GM21423 (cell line): ENCODE data around the gene BTBD9.

Experiments used
- ATAC-seq: cut with Tn5 transposase; IDR thresholded peaks from one replicate; pipeline ENCODE4 v1.9.1; 2021; ENCODE audit warnings: mild to moderate bottlenecking, moderate library complexity; ENCODE audit not compliant: unreplicated experiment

BTBD9 gene

GRCh38 chr6:38485488-38485887, 154.2 kb downstream of the BTBD9 start:
- ATAC-seq = no peak

GRCh38 chr6:38484656-38485055, 155.1 kb downstream of the BTBD9 start:
- no peak for ATAC-seq

DNA sequence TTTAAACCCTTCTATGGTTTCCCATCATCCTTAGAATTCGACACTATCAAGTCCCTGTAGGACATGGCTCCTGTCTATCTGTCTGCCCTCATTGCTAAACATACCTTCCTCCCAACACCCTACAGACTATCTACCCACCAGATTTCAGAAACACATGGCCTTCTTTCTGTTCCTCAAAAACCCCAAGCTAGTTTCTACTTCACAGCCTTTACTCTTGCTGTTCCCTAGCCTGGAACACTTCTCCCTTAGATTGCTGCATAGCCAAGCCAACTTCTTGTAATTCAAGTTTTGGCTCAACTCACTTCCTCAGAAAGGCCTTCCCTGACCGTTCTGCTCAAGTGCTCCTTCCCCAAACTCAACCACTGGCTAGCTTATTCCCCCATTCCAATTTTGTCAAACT, 156.2 kb downstream of the BTBD9 start:
- ATAC-seq = no peak

DNA sequence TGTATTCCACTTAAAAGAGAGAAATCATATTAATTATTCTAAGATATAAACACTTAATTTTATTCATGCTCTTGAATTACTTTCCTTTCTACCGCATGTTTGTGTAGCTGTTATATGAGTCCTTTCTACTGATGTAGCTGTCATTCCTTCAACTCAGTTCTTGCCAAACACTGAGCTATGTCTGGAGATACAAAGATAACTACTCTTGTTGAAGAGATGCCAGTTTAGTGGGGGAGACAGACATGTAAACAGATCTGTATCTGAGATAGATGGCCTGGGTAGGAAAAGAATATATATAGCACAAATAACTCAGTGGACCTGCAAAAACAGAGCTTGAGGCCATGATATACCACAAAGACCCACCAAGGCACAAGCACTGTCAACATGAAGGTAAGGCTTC, 157.3 kb downstream of the BTBD9 start:
- ATAC-seq = no peak

DNA sequence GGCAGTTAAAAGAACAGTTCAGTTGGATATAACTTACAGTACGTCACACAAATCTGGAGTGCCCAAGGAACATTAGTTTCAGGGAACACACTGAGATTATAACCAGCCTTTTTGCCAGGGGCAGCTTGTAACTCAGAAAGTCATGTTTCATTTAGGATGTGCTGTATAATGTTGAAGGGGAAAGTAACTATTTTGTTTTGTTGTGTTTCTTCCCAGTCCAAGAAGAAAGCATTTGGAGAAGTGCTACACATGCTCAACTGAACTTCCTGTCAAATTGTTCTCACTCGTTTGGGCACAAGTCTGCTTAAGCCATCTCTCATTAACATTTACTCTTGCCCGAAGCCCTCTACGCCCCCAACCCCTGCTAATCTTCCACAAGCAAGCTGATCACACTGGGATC, 157.9 kb downstream of the BTBD9 start:
- no peak for ATAC-seq

GRCh38 chr6:38481211-38481836, 158.4 kb downstream of the BTBD9 start:
- no peak for ATAC-seq

GRCh38 chr6:38480036-38480435, 159.7 kb downstream of the BTBD9 start:
- ATAC-seq = no peak

GRCh38 chr6:38479331-38479730, 160.4 kb downstream of the BTBD9 start:
- no peak for ATAC-seq

GRCh38 chr6:38477680-38478260, 162.0 kb downstream of the BTBD9 start:
- no peak for ATAC-seq

DNA sequence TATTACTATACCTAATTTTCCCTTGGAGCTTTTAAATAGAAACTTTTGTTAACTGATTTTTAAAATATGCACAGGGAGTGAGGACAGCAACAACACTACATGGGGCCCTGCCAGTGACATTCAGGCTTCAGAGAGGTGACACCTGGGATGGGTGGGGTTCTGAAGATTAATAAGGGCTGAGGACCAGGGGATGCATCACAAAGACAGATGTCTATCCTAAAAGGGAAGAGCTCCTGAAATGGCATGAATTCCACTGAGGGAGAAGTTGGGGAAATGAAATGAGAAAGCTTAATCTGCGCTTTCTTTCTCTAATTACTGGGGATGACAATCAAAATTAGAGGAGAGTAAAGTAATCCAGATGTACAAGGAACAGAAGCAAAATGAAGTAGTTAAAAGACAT, 162.8 kb downstream of the BTBD9 start:
- no peak for ATAC-seq

- ATAC-seq = no peak
These were observed 163.6 kb downstream of the BTBD9 start for GRCh38 chr6:38476141-38476540.

GRCh38 chr6:38470548-38470947, 169.2 kb downstream of the BTBD9 start:
- no peak for ATAC-seq

- ATAC-seq = no peak
These were observed 172.2 kb downstream of the BTBD9 start for GRCh38 chr6:38467566-38467965.

DNA sequence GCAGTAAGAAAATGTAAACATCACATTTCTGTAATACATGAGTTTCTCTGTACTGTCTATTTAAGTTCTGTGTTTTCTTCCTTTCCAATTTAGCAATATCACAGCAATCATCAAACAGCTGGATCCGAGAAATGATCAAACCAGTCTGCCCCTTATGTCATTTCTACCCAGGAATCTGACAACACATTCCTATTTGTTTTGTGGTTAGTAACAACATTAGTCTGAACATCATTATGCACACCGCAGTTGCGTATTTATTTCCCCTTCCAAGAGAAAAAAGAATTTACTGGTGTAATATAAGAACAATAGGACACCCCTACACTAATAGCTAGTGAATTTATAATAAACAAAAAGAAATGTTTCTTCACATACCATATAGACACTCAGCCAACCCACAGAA, 179.5 kb downstream of the BTBD9 start:
- no peak for ATAC-seq

DNA sequence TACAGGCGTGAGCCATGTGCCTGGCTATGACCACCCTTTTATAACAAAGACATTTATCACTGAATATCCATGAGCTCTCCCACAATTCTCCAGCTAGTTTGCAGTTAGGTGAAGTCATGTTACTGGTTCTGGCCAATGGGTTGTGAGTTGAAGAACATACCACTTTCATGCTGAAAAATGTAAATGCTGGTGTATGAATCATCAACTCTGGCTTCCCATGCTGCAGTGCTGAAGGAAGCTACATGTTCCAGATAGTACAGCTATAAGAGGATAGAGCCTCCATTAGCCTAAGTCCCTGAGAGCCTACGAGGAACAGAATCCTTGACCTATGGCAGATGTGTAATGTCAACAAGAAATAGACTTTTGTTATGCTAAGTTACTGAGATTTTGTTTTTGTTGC, 180.4 kb downstream of the BTBD9 start:
- ATAC-seq = no peak

DNA sequence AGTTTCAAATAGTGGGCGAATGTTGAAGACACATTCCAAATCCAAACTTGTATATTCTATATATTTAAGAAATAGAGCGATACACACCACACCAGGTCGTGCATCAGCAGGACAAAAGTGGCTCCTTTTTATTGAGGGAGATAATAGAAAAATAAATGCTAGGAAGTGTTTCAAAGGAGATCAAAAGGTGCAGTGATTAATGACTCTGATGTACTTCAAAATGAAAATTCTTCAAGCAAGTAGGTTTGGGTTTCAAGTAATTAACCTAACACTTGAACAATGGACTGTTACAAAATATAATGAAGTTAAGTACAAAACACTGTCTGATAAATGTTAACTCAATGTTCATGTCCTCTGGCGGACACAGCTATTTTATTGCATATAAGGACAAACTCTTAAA, 185.9 kb downstream of the BTBD9 start:
- no peak for ATAC-seq

DNA sequence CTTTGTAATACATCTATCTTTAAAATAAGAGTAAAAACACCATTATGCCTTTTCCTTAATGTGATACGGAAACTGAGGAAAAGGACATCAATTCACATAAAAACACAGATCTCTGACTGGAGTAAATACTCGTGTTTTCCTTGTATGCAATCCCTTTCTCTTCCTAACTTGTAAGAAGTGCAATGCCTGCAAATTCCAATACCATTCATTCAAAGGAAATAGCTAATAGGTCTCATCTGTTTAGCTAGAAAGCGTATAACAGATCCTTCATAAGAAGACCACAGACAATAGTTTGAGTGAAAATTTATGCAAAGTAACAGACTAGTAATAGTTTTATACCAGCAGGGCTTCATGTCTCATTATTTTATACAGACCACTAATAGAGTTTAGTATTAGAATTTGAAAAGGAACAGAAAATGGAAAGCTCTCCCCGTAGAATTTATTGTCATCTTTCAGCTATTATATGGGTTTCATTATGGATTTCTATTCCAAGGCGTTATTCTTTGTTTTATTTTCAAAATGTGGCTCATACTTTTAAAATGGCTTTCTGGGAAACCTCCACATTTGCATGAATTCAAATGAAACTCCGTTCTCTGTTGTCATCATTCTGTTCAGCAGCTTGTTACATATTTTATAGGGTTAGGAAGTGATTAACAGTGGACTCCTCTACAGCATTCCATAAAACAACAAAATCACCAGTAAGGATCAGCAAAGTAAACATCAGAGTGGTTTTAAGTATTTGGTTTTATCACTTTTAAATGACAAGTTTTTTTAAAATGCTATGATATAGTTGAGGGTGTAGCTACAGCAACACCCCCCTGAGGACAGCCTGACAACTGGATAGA, 186.7 kb downstream of the BTBD9 start:
- ATAC-seq = no peak

DNA sequence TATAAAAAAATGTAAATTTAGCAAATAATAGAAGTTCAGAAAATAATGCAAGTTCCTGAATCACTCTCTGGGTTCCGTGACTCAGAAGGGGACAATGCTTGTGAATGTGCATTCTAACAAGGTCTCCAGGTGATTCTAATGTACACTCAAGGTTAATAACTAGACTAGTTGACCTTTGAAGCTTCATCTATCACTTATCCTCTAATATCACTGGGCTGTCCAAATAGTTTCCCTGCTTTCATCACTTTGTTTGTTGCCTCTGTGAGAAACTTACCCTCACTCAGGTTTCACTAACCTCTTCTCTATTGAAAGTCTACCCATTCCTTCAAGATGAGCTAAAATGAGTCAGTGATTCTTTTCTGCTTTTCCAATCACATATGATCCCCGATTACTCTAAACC, 189.0 kb downstream of the BTBD9 start:
- ATAC-seq = no peak

DNA sequence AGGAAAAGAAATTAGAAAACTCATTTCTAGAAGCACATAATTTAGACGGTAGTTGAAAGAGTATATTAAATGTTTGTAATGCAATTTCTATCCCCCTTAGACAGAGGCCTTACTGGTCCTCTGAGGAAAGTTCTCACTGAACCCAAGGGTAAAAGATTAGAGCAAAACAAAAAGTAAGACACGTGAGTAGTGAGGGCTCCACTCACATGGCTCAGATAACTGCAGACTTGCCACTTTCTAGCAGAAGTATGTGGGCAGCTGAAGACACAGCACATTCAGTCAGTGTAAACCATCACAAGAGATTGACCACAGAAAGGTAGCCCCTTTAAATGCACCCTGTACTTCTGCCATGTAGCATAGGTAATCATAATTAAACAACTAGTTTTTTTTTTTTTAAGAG, 193.8 kb downstream of the BTBD9 start:
- ATAC-seq = no peak

GRCh38 chr6:38445336-38445735, 194.4 kb downstream of the BTBD9 start:
- ATAC-seq = no peak

DNA sequence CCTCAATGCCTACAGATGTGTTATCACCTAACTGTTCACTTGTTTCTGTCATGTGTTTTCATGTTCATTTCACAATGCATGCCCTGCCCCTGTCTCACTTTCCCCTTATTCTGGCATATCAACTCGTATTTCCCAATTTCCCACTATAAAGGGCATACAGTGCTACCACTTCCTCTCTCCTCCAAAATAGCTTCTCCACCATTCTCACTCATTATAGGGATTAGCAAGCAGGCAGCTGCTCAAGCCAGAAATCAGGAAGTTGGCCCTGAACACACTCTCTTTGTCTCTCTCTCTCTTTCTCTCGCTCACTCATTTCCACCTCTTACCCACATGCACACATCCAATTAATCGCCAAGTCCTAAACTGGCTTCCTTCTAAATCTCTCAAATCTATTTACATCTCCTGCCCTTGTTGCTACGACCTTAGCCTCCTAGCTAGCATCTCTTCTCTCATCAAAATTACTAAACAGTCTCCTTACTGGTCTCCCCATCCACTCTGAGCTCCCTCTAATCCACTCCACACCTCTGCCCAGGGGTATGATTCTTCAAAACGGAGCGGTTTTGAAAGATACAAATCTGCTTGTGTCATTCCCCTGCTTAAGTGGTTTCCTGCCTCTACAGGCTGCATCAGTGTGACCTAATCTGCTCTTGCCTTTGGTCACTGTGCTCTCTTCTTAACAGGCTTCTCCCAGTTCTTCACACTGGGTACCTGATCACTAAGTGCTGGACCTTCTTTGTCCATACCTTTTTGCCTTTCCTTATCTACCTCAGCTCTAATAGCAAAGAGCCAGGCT, 196.2 kb downstream of the BTBD9 start:
- ATAC-seq = no peak
